Sigmoid colon (tissue), 4 donors: ENCODE results near the gene SLC52A3.

ENCODE experiments used
- POLR2A ChIP-seq, 2 donors: fragments of 450-650 bp; IDR thresholded peaks; one replicate each; pipeline ENCODE4 v1.6.1; 2016; ENCODE audit warnings: antibody characterized with exemption in 2 of 2, mild to moderate bottlenecking in 2 of 2, moderate library complexity in 2 of 2
- POLR2AphosphoS5 ChIP-seq, 4 donors: sonication (generic); formaldehyde crosslinking; IDR thresholded peaks; one replicate each; pipeline ENCODE4 v1.6.1; 2017; ENCODE audit warnings: antibody characterized with exemption in 4 of 4
- TF ChIP-seq, protein P1 (sequence below), 4 experiments: fragments of 450-650 bp in 3 of 4; fragments of 200-600 bp in 1 of 4; IDR thresholded peaks; one replicate each; pipeline ENCODE4 v1.5.1; 2016 to 2019; ENCODE audit warnings: antibody characterized with exemption in 4 of 4, mild to moderate bottlenecking in 3 of 4, moderate library complexity in 2 of 4

DNA sequence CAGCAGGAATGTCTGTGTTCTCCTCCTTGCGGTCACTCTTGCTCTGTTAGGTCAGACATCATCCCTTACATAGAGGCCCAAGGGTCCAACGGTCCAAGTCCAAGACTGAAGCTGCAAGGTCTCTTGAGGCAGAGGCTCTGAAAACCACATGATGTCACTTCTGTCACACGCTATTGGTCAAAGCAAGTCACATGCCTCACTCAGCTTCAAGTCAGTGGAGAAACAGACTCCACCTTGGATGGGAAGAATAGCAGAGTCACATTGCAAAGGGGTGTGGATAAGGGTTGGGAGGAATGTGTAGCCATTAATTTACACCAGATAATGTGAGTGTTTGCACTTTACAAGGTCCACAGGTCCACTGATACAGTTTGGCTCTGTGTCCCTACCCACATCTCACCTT is 17.5 kb downstream of the SLC52A3 start:
- TF ChIP-seq, protein P1, sequence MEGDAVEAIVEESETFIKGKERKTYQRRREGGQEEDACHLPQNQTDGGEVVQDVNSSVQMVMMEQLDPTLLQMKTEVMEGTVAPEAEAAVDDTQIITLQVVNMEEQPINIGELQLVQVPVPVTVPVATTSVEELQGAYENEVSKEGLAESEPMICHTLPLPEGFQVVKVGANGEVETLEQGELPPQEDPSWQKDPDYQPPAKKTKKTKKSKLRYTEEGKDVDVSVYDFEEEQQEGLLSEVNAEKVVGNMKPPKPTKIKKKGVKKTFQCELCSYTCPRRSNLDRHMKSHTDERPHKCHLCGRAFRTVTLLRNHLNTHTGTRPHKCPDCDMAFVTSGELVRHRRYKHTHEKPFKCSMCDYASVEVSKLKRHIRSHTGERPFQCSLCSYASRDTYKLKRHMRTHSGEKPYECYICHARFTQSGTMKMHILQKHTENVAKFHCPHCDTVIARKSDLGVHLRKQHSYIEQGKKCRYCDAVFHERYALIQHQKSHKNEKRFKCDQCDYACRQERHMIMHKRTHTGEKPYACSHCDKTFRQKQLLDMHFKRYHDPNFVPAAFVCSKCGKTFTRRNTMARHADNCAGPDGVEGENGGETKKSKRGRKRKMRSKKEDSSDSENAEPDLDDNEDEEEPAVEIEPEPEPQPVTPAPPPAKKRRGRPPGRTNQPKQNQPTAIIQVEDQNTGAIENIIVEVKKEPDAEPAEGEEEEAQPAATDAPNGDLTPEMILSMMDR (IDR thresholded peaks at IDR 0.05): no peak
- TF ChIP-seq POLR2A (IDR thresholded peaks at IDR 0.05) (no peak), POLR2AphosphoS5 (IDR thresholded peaks at IDR 0.05) (no peak)
